HepG2 (cell line): ENCODE results near the gene PYCR2. TPM values are rescaled to one million over a fixed set of nuclear protein-coding genes. Genes with fewer than 3 reads are reported as not detected.

Source experiments
- CENPX ChIP-seq: sonication (generic); formaldehyde crosslinking; IDR thresholded peaks from 2 replicates; pipeline ENCODE4 v1.9.0; 2021; ENCODE audit warnings: mild to moderate bottlenecking, missing genetic modification reagents, moderate library complexity
- ETV5 ChIP-seq: IDR thresholded peaks from 2 replicates; pipeline ENCODE4 v1.6.1; 2018; ENCODE audit warnings: missing biosample characterization, missing genetic modification reagents, inconsistent platforms, borderline replicate concordance
- KAT2B ChIP-seq: fragments of 150-350 bp; IDR thresholded peaks from 2 replicates; pipeline ENCODE4 v1.6.1; 2014; ENCODE audit warnings: low read depth, low read length, borderline replicate concordance
- RELA ChIP-seq: sonication (generic); formaldehyde crosslinking; IDR thresholded peaks from 2 replicates; pipeline ENCODE4 v1.4.0; 2020; ENCODE audit warnings: missing genetic modification reagents
- TAF15 ChIP-seq: fragments of 200-400 bp; formaldehyde crosslinking; IDR thresholded peaks from one replicate; pipeline ENCODE4 v1.6.1; 2018; ENCODE audit warnings: mild to moderate bottlenecking, low read depth, low read length; ENCODE audit not compliant: poor library complexity, severe bottlenecking
- TBX2 ChIP-seq: sonication (generic); formaldehyde crosslinking; IDR thresholded peaks from 2 replicates; pipeline ENCODE4 v1.5.0; 2020; ENCODE audit warnings: missing genetic modification reagents, mild to moderate bottlenecking, borderline replicate concordance
- U2AF1 ChIP-seq: fragments of 200-400 bp; formaldehyde crosslinking; optimal IDR thresholded peaks from 2 replicates; pipeline ENCODE3; 2017; ENCODE audit warnings: mild to moderate bottlenecking, low read depth, low read length
- ZKSCAN1 ChIP-seq: fragments of 150-350 bp; IDR thresholded peaks from 2 replicates; pipeline ENCODE4 v1.6.1; 2014; ENCODE audit warnings: low read length
- ZNF274 ChIP-seq: sonication (generic); formaldehyde crosslinking; IDR thresholded peaks from 2 replicates; pipeline ENCODE4 v1.5.1; 2020; ENCODE audit warnings: mild to moderate bottlenecking, missing genetic modification reagents
- ZNF441 ChIP-seq: sonication (generic); formaldehyde crosslinking; IDR thresholded peaks from 2 replicates; pipeline ENCODE4 v1.7.0; 2021; ENCODE audit warnings: missing genetic modification reagents, borderline replicate concordance
- ZNF446 ChIP-seq: sonication (generic); formaldehyde crosslinking; IDR thresholded peaks from 2 replicates; pipeline ENCODE4 v1.5.0; 2020; ENCODE audit warnings: mild to moderate bottlenecking, missing genetic modification reagents
- ZNF496 ChIP-seq: sonication (generic); formaldehyde crosslinking; IDR thresholded peaks from 2 replicates; pipeline ENCODE4 v1.8.1; 2023; ENCODE audit warnings: mild to moderate bottlenecking, moderate library complexity, missing genetic modification reagents; ENCODE audit not compliant: insufficient replicate concordance
- ZNF724P ChIP-seq: sonication (generic); formaldehyde crosslinking; IDR thresholded peaks from 2 replicates; pipeline ENCODE4 v1.8.0; 2022; ENCODE audit warnings: missing genetic modification reagents, borderline replicate concordance
- ZNF768 ChIP-seq: sonication (generic); formaldehyde crosslinking; IDR thresholded peaks from 2 replicates; pipeline ENCODE4 v1.4.0; 2020; ENCODE audit warnings: missing genetic modification reagents
- ZNF772 ChIP-seq: sonication (generic); formaldehyde crosslinking; IDR thresholded peaks from 2 replicates; pipeline ENCODE4 v1.5.0; 2020; ENCODE audit warnings: mild to moderate bottlenecking, missing genetic modification reagents
- ZSCAN31 ChIP-seq: sonication (generic); formaldehyde crosslinking; IDR thresholded peaks from 2 replicates; pipeline ENCODE4 v1.5.0; 2020; ENCODE audit warnings: low read depth, mild to moderate bottlenecking, missing genetic modification reagents
- polyA plus RNA-seq, 8 experiments: library from polyadenylated mRNA; depleted of rRNA in 3 of 8; stranded (reverse) in 7 of 8; unstranded in 1 of 8; fragments of >200 nt; fragmentation: Illumina TruSeq in 4 of 8; extraction: Trizol in 4 of 8; gene quantifications; 2 replicates each; pipeline versions ENCODE4 v1.2.1 to v1.2.3, GENCODE V29; 2011 to 2016; ENCODE audit warnings: low read depth in 4 of 8, missing spikeins in 1 of 8, mixed read lengths in 1 of 8; ENCODE audit not compliant: insufficient read depth in 1 of 8
- total RNA-seq, 5 experiments: library from RNA; depleted of rRNA; stranded (reverse); fragments of >200 nt; fragmentation: Illumina TruSeq; extraction: Trizol; gene quantifications; 2 replicates each; pipeline ENCODE4 v1.2.3, GENCODE V29; 2016; ENCODE audit warnings: low read depth in 1 of 5
- TF ChIP-seq, protein P1 (sequence below): sonication (generic); formaldehyde crosslinking; IDR thresholded peaks from 2 replicates; pipeline ENCODE4 v1.4.0; 2020; ENCODE audit warnings: missing genetic modification reagents
- TF ChIP-seq, protein P2 (sequence below): sonication (generic); formaldehyde crosslinking; IDR thresholded peaks from 2 replicates; pipeline ENCODE4 v1.9.0; 2022; ENCODE audit warnings: low read depth, missing genetic modification reagents
- TF ChIP-seq, protein P3 (sequence below): sonication (generic); formaldehyde crosslinking; IDR thresholded peaks from 2 replicates; pipeline ENCODE4 v1.5.0; 2020; ENCODE audit warnings: mild to moderate bottlenecking, missing genetic modification reagents
- TF ChIP-seq, protein P4 (sequence below): sonication (generic); formaldehyde crosslinking; IDR thresholded peaks from 2 replicates; pipeline ENCODE4 v1.5.1; 2020; ENCODE audit warnings: mild to moderate bottlenecking, moderate library complexity, missing genetic modification reagents

PYCR2 gene
- total and polyA plus RNA-seq, 2 of the 13 experiments (the other 11 are each of a cell fraction or from before 2014, with no cell fraction given): 47.2 to 47.8 TPM

DNA sequence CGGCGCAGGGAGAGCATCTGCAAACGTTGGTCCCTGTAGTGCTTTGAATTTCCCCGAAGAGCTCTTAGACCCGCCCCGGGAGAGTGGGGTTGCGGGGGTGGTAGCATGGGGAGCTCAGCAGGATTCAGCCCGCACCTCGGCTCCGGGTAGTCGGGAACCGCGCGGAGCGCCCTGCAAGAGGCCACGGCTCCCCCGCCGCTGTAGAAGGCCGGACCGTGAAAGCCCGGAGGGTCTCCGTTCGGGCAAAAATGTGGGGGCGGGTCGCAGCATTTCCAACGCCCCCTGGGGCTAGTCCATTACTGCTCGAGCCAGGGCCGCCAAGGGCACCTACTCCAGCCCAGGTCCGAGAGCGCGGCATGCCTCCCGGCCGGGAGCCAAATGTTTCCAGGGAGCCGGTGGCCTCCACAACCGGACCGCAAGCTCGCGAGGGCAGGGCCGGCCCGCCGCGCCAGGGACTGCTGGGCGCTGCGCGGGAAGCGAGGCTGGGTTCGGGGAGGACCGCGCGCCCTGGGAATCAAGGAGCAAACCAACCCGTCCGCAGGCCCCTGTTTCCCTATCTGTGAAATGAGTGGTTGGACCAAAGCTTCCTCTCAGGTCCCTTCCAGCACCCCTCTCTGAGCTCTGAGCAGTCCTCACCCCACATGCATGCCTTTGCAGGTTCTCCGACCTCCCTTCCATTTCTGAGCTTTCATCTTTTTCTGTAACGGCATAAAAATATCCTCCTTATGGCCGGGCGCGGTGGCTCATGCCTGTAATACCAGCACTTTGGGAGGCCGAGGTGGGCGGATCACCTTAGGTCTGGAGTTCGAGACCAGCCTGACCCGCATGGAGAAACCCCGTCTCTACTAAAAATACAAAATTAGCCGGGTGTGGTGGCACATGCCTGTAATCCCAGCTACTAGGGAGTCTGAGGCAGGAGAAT is 41.1 kb downstream of the PYCR2 start (continued):
- TF ChIP-seq, protein P1, sequence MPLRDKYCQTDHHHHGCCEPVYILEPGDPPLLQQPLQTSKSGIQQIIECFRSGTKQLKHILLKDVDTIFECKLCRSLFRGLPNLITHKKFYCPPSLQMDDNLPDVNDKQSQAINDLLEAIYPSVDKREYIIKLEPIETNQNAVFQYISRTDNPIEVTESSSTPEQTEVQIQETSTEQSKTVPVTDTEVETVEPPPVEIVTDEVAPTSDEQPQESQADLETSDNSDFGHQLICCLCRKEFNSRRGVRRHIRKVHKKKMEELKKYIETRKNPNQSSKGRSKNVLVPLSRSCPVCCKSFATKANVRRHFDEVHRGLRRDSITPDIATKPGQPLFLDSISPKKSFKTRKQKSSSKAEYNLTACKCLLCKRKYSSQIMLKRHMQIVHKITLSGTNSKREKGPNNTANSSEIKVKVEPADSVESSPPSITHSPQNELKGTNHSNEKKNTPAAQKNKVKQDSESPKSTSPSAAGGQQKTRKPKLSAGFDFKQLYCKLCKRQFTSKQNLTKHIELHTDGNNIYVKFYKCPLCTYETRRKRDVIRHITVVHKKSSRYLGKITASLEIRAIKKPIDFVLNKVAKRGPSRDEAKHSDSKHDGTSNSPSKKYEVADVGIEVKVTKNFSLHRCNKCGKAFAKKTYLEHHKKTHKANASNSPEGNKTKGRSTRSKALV: peak; percentile 84; the same call in 1 of the 2 replicates
- peak; percentile 44; the same call in 1 of the 2 replicates for TF ChIP-seq ZNF446 (CRISPR knock-in tag)
- peak; percentile 11 for TF ChIP-seq U2AF1
- TF ChIP-seq, protein P2, sequence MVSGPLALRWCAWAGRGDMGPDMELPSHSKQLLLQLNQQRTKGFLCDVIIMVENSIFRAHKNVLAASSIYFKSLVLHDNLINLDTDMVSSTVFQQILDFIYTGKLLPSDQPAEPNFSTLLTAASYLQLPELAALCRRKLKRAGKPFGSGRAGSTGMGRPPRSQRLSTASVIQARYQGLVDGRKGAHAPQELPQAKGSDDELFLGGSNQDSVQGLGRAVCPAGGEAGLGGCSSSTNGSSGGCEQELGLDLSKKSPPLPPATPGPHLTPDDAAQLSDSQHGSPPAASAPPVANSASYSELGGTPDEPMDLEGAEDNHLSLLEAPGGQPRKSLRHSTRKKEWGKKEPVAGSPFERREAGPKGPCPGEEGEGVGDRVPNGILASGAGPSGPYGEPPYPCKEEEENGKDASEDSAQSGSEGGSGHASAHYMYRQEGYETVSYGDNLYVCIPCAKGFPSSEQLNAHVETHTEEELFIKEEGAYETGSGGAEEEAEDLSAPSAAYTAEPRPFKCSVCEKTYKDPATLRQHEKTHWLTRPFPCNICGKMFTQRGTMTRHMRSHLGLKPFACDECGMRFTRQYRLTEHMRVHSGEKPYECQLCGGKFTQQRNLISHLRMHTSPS (CRISPR knock-in tag): no peak
- TF ChIP-seq, protein P3, sequence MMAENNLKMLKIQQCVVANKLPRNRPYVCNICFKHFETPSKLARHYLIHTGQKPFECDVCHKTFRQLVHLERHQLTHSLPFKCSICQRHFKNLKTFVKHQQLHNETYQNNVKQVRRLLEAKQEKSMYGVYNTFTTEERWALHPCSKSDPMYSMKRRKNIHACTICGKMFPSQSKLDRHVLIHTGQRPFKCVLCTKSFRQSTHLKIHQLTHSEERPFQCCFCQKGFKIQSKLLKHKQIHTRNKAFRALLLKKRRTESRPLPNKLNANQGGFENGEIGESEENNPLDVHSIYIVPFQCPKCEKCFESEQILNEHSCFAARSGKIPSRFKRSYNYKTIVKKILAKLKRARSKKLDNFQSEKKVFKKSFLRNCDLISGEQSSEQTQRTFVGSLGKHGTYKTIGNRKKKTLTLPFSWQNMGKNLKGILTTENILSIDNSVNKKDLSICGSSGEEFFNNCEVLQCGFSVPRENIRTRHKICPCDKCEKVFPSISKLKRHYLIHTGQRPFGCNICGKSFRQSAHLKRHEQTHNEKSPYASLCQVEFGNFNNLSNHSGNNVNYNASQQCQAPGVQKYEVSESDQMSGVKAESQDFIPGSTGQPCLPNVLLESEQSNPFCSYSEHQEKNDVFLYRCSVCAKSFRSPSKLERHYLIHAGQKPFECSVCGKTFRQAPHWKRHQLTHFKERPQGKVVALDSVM: peak; percentile 56; the same call in 1 of the 2 replicates
- no peak for TF ChIP-seq KAT2B
- peak; percentile 27; the same call in 1 of the 2 replicates for TF ChIP-seq ZNF772
- no peak for TF ChIP-seq CENPX
- no peak for TF ChIP-seq ZNF441 (CRISPR knock-in tag)
- TF ChIP-seq, protein P4, sequence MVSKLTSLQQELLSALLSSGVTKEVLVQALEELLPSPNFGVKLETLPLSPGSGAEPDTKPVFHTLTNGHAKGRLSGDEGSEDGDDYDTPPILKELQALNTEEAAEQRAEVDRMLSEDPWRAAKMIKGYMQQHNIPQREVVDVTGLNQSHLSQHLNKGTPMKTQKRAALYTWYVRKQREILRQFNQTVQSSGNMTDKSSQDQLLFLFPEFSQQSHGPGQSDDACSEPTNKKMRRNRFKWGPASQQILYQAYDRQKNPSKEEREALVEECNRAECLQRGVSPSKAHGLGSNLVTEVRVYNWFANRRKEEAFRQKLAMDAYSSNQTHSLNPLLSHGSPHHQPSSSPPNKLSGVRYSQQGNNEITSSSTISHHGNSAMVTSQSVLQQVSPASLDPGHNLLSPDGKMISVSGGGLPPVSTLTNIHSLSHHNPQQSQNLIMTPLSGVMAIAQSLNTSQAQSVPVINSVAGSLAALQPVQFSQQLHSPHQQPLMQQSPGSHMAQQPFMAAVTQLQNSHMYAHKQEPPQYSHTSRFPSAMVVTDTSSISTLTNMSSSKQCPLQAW (CRISPR knock-in tag): peak; percentile 6; the same call in 1 of the 2 replicates
- TF ChIP-seq ZNF274 (CRISPR knock-in tag): no peak
- TF ChIP-seq ZNF496: no peak
- no peak for TF ChIP-seq ZKSCAN1
- peak; percentile 24; the same call in 1 of the 2 replicates for TF ChIP-seq TBX2 (CRISPR knock-in tag)
- peak; percentile 38; the same call in 1 of the 2 replicates for TF ChIP-seq ZNF768 (CRISPR knock-in tag)
- no peak for TF ChIP-seq TAF15
- TF ChIP-seq ZSCAN31 (CRISPR knock-in tag): peak; percentile 54; the same call in 1 of the 2 replicates
- no peak; the same call in 1 of the 2 replicates for TF ChIP-seq ZNF724P
- TF ChIP-seq RELA (CRISPR knock-in tag): no peak
- TF ChIP-seq ETV5: 0 out of 2 replicates have a peak, but pooled peaks have one; percentile 13
